ENCODE results near the gene LRRC36.

DNA sequence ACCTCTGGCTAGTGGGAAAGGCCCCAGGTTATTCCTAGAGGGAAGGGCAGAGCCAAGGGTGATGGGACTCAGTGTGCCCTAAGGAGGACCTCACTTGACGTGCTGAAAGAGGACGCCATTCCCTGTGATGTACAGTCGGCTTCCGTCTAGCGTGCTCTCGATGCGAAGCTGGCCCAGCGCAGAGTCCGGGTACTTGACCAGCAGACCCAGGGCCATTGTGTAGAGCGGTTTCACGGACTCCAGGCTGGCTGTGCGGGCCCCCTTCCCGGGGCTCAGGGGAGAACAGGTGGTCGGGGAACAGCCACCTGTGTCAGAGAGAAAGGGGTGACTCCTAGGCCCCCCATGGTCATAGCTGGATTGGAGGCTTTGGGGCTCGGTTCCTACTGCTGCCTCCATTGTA, 27.3 kb upstream of the LRRC36 start:
- TF ChIP-seq GATA2 (IDR thresholded peaks at IDR 0.05; ENCODE audit: low read depth, low read length) (no peak), GATA3 (IDR thresholded peaks at IDR 0.05; ENCODE audit: low read depth, low read length) (no peak)
